HT1080 (cell line): ENCODE data around the gene TUBG1. TPM values are rescaled to one million over a fixed set of nuclear protein-coding genes. Genes with fewer than 3 reads are reported as not detected.
"Not testable (repeated sequence)": the region's sequence is repeated elsewhere in the genome, so short reads cannot be mapped to it uniquely, and the experiment has no call there.

ENCODE experiments used
- DNase-seq: peaks from one replicate; pipeline ENCODE4 v3.0.0-alpha.2; 2015; ENCODE audit warnings: low read depth
- total RNA-seq: library from RNA; depleted of rRNA; stranded (reverse); fragments of >200 nt; shearing (Covaris generic); gene quantifications from 2 replicates; pipeline ENCODE4 v1.2.3, GENCODE V29; 2014

The TUBG1 gene
- total RNA-seq, 1 experiment from 2014 or later: 165 TPM

DNA sequence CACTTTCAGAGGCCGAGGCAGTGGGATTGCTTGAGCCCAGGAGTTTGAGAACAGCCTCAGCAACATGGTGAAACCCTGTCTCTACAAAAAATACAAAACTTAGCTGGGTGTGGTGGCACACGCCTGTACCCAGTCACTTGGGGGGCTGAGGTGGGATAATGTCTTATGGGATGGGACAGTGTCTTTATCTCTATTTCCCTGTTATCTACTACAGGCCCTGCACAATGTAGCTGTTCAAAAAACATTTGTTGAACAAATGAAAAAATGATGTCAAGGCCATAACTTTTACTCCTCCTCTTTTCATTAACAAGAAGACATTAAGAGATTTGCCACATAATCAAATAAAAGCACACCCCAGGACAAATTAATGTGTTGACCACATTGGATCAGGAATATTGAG, 13.8 kb downstream of the TUBG1 start:
- no peak for DNase-seq

DNA sequence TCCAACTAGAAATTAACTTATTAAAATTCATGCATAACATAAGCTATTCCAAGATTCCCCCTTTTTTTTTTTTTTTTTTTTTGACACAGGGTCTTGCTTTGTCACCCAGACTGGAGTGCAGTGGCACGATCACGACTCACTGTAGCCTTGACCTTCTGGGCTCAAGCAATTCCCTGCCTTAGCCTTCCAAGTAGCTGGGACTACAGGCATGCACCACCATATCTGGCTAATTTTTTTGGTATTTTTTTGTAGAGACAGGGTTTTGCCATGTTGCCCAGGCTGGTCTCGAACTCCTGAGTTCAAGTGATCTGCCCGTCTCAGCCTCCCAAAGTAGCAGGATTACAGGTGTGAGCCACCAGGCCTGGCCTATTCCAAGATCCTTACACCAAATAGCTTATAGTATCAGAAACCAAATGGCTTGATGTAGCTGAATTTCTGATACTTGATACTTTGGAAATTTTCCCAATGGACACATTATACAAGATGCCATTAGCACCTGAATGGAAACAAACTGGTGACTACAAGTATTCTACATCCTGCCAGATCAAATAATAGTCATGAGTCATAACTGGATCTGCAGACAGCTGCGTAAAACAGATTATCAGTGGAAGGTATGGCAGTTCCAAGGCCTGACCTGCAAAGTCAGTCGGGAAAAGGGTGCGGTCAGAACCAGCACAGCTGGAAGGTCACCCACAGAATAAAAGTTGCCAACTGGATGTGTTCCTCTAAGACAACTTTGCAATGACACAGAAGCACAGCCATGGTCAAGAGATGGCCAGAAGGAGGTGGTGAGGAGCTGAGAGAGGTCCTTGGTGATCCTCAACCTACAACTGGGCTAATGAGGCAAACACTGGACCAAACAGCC, 14.5 kb downstream of the TUBG1 start:
- DNase-seq: peak; percentile 87

DNA sequence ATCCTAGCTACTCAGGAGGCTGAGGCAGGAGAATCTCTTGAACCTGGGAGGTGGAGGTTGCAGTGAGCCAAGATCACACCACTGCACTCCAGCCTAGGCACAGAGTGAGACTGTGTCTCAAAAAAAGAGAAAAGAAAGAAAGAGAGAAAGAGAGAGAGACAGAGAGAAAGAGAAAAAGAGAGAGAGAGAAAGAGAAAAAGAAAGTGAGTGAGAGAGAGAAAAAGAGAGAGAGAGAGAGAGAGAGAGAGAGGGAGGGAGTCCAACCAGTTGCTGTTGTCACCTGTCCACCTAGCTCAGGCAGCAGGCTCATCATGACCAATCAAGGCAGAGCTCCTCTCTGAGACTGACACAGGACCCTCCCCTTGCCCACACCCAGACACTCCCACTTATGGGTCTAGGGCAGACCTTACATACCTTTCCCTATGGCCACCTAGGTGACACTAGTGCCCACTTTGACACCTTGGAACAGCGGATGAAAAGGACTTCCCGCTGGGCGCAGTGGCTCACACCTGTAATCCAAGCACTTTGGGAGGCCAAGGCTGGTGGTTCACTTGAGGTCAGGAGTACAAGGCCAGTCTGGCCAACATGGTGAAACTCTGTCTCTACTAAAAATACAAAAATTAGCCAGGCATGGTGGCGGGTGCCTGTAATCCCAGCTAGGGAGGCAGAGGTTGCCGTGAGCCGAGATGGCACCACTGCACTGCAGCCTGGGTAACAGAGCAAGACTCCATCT, 17.7 kb downstream of the TUBG1 start:
- not testable (repeated sequence) for DNase-seq

DNA sequence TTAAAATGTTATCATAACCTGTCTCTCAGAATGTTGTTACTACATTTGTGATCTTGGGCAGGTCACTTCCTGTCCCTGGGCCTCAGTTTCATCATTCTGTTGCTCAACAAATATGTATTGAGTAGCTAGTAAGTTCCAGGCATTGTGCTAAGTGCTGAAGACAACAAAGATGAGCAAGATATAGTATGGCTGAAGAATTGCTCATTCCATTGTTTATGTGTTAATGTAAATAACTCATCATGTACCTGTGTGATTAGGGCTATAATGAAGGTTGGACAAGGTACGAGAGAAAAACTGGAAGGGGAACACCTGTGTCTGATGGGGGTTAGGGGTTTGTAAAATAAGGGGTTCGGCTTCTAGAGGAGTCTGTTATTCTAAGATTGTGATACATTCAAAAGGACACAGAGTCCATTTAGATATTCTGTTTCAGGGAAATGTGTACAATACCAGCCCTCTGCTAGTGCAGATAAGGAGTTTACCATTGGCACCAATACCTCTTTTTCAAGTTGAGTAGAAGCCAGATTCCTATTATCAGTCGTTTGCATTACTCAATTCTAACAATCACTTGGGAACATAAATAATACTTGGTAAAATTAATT, 20.0 kb downstream of the TUBG1 start:
- no peak for DNase-seq

DNA sequence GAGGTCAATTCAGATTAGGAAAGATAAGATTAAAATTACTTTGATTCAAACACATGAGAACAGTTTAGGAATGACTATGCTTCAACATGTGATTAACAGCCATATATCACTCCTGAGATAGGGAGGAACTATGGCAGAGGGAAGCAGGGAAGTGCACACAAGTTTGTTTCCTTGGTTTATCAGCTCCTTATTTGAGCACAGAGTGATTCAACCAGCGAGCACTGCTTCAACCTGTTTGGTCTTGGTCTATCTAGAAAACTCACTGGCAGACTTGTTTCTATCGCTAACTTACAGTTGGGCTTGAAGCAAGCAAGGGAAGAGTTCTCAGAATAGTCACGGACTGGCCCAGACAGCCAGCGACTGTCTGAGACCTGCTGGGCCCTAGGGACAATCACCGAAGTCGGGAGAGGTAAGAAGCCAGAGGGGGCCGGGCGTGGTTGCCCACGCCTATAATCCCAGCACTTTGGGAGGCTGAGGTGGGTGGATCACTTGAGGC, 23.5 kb downstream of the TUBG1 start:
- no peak for DNase-seq

DNA sequence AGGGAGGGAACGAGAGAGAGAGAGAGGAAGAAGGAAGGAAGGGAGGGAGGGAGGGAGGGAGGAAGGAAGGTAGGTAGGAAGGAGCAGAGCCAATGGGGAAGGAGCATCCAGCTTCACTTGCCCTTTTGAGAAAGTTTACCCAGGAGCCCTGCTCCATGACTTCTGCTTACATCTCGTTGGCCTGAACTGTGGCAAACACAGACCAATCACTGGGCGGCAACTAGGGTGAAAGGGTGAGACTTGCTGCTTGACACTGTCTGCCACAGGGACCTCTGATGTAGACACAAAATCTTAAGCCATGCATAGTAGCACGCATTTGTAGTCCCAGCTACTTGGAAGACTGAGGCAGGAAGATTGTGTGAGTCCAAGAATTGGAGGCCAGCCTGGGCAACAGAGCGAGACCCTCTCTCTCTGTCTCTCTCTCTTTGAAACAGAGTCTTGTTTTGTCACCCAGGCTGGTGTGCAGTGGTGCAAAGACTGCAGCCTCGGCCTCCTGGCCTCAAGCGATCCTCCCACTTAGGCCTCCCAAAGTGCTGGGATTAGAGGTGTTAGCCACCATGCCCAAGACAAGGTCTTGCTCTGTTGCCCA, 30.1 kb downstream of the TUBG1 start:
- no peak for DNase-seq

DNA sequence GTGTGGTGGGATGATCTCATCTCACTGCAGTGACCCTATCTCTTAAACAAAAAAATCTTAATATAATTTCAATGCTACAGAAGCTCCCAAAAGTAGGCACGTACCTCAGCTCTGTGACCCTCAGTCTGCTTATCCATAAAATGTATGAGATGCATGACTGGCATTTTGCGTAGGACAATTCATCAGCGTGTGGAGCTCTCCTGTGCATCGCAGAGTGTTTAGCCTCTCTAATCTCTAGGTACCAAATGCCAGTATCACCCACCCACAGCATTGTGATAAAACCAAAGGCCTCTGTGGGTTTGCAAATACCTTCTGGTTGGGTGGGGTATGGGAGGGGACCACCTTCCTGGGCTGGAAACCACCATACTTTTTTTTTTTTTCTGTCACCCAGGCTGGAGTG, 30.6 kb downstream of the TUBG1 start:
- DNase-seq: no peak

DNA sequence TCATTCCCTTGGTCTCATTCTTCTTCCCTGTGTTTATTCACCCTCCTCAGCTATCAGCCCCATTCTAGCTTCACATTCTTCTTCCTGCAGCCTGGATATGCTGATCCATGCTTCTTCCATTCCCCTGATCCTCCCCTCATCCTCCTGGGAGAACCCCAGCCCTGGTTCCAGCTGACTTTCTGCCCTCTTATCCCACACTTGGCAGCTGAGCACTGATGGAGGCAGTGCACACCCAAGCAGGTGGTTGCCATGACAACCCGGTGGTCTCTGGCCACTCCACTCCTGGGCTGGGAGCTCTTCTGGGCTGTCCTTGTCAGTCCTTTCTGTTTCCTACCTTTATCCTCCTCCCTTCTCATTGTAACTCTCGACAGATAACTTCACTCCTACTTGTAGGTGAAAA, 32.9 kb downstream of the TUBG1 start:
- DNase-seq: no peak

DNA sequence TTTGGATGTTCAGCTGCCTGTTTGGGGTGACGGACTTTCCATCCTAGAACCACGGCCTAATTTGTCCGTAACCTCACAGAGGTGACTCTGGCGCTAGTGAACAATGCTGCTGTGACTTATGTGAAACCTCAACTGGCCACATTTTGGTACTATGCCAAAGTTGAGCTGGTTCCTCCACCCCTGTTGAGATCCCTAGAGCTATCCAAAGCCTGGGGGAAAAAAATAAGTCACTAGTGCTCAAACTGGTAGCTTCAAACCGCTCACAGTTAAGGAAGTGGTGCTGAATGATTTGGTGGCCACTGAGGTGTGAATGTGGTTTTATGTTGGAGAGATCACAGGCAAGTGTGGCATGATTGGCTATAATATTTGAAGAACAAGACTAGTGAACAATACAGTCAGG, 38.3 kb downstream of the TUBG1 start:
- DNase-seq: no peak

DNA sequence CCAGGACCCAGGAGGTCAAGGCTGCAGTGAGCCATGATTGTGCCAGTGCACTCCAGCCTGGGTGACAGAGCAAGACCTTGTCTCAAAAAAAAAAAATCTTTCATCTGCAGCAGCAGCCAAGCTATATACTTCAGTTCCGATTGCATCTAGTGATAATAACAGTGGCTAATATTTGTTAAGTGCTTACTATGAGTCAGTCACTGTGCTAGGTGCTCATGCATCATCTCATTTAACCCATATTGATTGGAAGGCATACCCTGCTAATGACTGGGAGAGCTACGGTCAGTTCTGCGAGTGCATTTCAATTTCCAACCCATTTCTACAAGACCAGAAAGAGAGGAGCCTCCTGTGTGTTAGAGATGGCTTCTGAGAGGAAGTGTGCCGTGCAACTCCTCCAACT, 41.9 kb downstream of the TUBG1 start:
- no peak for DNase-seq

DNA sequence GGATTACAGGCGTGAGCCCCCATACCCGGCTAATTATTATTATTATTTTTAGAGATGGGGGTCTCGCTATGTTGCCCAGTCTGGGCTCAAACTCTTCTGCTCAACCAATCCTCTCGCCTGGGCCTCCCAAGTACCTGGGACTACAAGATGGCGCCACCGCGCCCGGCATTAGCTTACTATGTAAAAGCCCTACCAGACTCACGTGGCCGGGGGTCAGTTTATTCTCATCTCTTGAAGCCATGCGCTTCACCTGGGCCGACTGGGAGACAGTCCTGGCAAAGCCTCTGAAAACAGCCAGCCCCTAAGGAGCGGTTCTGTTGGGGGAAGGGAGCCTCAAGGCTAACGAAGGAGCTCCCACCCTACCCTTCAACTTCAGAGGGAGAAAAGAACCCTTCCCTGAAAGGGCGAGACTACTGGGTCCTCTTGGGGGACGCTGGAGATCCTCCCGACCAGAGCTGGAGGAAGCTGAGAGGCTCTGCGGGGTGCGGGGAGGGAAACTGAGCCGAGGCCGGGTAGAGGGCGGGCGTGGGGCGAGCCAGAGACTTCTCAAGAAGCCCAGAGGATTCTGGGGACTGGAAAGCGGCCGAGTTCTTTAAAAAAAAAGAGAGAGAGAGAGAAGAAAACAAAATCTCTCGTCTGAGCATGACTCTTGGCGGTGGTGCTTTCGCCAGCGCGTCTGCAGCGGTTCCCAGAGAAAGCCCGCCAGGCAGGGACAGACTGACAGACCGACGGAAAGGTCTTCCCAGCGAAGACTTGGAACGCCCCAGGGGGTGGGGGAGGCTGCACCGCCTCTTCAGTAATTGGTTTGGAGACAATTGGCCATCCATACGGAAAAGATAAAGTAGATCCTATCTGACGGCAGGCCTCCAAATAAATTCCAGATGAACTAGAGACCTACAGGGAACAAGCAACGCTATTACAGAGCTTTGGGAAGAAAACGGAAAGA, 44.0 kb downstream of the TUBG1 start:
- DNase-seq: no peak

DNA sequence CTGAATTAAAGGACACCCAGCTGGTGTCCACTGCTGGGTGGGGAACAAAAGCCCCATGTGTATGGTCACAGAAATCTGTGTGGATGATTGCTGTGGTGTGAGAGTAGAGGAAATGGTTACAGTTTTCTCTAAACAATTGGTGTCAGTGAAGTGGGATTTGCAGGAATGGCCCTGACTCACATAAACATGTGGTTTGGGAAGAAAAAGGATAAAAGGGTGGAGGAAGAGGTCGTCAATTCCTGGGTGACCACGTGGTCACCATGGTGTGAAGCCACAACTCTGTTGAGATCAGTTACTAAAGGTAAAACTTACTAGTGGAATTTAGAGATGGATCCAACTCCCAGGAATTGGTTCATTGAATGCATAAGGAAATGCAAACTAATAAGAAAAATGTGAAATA, 46.0 kb downstream of the TUBG1 start:
- peak; percentile 91 for DNase-seq

DNA sequence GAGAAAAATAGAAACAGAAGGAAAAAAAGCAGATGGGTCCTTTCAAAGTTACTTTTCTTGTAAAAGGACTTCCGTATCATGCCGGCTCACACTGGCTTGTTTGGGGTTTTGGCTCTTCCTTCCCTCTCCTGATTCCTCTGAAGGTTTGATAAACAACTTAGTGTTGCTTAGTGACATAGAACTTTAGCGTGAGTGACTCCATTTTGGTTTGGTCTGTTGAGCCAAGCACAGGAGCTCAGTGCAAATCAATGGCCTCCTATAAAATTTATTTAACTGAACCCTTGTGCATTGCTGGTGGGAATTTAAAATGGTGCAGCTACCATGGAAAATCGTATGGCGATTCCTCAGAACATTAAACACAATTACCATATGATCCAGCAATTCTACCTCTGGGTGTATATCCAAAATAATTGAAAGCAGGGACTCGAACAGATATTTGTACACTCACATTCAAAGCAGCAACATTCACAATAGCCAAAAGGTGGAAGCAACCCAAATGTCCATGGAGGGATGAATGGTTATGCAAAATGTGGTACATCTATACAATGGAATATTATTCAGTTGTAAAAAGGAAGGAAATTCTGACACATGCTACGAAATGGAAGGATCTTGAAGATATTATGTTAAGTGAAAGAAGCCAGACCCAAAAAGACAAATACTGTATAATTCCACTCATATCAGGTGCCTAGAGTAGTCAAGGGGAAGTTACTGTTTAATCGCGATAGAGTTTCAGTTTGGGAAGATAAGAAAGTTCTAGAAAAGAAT, 48.5 kb downstream of the TUBG1 start:
- no peak for DNase-seq

DNA sequence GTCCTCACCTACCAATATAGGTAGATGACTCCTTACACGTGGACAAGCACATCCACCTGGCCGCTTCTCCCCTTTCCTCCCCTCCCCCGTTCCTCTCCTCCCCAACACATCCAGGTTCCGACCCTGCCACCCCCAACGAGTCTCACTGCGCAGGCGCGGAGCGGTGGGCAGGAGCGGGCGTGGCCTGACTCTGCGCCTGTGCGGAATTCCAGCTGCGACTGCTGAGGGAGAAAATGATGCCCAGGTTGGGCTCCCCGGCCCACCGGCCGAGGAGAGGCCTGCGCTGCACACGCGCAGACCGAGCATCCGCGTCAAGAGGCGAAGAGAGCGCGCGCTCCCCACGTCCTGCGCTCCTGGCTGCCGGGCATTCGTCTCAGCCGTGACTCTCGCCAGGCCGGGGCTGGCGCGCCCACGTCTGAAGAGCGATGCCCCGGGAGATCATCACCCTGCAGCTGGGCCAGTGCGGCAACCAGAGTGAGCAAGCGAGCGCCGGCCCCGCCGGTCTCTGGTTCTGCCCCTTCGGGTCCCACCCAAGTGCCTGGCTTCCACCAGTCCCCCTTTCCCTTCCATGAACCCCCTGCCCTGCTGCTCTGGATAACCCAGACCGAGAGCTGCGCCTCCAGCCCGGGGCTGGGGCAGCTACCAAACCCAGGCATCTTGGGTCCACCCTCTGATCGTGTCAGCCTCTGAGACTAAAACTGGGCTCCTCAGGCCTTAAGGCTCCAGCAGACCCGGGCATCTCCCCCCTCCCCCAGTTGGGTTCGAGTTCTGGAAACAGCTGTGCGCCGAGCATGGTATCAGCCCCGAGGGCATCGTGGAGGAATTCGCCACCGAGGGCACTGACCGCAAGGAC, 49.8 kb downstream of the TUBG1 start, which contains the start of gene TUBG2:
TSS of gene TUBG2 (plus strand) at position 206 of the 853 bp plus-strand sequence. CDS start at position 426, 220 bp downstream.
- DNase-seq: peak; percentile 89

DNA sequence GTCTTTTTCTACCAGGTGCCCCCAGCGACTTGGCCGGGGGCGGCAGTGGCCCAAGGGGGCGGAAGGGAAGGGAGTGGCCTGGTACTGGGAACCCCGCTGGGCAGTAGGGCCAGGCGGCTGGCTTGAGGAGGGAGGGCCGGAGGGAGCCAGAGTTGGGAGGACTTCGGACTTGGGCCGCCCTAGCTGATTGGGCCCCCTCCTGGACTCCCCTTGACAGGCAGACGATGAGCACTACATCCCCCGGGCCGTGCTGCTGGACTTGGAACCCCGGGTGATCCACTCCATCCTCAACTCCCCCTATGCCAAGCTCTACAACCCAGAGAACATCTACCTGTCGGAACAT, 50.4 kb downstream of the TUBG1 start:
- DNase-seq: not testable (repeated sequence)

DNA sequence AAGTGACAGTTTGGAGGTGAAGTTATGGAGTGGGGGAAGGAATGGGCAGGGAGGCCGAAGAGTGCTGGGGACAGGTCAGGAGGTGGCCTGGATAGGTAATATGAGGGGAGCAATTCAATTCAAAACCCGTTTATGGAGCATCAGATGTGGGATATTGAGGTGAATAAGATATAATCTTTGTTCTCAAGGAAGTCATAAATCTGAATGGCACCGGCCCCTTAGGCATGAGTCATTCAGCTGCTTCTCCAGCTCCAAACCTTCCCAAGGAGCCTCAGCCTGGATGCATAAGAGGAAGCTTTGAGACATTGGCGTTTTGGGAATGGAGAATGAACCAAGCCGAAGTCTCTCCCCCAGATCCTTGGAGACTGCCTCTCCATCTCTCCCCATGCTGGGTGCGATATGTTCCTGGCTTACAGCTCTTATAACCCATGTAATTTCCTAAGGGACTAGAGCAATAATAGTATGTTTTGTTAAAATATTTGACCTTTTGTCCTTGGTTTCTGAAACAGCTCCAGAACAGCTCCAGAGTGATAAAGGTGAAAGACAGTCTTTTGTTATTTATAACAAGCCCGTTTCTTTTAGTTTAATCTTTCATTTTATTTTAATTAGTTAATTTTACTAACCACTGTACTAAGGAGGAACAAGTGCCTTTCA, 51.3 kb downstream of the TUBG1 start:
- DNase-seq: peak; percentile 89
